Astrocyte (in vitro differentiated cells and primary cell): Measurements from ENCODE around the gene CLDN12.

Experiments used
- EZH2 ChIP-seq: IDR thresholded peaks from 2 replicates; pipeline ENCODE4 v1.6.1; 2012; ENCODE audit warnings: mild to moderate bottlenecking, low read length, inconsistent platforms; ENCODE audit not compliant: insufficient read depth
- TF ChIP-seq, protein P1 (sequence below): IDR thresholded peaks from 2 replicates; pipeline ENCODE4 v1.5.1; 2011; ENCODE audit warnings: low read depth, mild to moderate bottlenecking, inconsistent platforms, low read length, moderate library complexity; ENCODE audit not compliant: insufficient read depth

DNA sequence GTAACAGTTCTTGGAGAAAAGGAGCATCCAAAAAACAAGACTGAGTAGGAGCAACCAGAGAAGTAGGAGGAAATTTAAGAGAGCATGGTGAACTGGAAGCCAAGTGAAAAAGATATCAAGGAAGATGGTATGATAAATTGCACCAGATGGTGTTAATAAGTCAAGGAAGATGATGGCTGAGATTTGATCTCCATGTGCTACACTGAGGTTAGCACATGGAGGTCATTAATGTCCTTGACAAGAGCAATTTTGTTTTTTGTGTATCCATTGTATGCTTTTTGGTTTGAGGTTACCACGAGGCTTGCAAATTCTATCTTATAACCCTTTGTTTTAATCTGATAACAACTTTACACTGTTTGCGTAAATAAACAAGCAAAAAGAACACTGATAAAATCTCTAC is 54.8 kb downstream of the CLDN12 start:
- TF ChIP-seq, protein P1, sequence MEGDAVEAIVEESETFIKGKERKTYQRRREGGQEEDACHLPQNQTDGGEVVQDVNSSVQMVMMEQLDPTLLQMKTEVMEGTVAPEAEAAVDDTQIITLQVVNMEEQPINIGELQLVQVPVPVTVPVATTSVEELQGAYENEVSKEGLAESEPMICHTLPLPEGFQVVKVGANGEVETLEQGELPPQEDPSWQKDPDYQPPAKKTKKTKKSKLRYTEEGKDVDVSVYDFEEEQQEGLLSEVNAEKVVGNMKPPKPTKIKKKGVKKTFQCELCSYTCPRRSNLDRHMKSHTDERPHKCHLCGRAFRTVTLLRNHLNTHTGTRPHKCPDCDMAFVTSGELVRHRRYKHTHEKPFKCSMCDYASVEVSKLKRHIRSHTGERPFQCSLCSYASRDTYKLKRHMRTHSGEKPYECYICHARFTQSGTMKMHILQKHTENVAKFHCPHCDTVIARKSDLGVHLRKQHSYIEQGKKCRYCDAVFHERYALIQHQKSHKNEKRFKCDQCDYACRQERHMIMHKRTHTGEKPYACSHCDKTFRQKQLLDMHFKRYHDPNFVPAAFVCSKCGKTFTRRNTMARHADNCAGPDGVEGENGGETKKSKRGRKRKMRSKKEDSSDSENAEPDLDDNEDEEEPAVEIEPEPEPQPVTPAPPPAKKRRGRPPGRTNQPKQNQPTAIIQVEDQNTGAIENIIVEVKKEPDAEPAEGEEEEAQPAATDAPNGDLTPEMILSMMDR, result no peak
- no peak for TF ChIP-seq EZH2
